KMS-11 (cell line): ENCODE results near the gene WWTR1.

Experiments used
- H2AFZ ChIP-seq: fragments of 200-600 bp; sonication (generic); 2 replicates; pipeline ENCODE4 v1.6.1; 2016; ENCODE audit warnings: antibody characterized with exemption, mixed run types, low read depth
- H3K27ac ChIP-seq: fragments of 200-600 bp; sonication (generic); 2 replicates; pipeline ENCODE4 v1.6.1; 2016; ENCODE audit warnings: mild to moderate bottlenecking, mixed run types
- H3K27me3 ChIP-seq: fragments of 200-600 bp; sonication (generic); 2 replicates; pipeline ENCODE4 v1.6.1; 2017; ENCODE audit warnings: mild to moderate bottlenecking, low read depth, mixed run types, moderate library complexity; ENCODE audit not compliant: insufficient read depth
- H3K36me3 ChIP-seq: fragments of 200-600 bp; sonication (generic); 2 replicates; pipeline ENCODE4 v1.6.1; 2017; ENCODE audit warnings: mild to moderate bottlenecking, mixed run types; ENCODE audit not compliant: insufficient read depth
- H3K4me1 ChIP-seq: fragments of 200-600 bp; sonication (generic); 2 replicates; pipeline ENCODE4 v1.6.1; 2016; ENCODE audit warnings: mild to moderate bottlenecking, low read depth, mixed run types; ENCODE audit not compliant: poor library complexity, severe bottlenecking
- H3K4me2 ChIP-seq: fragments of 200-600 bp; sonication (generic); 2 replicates; pipeline ENCODE4 v1.7.0; 2016; ENCODE audit warnings: mild to moderate bottlenecking, mixed run types
- H3K4me3 ChIP-seq: fragments of 200-600 bp; sonication (generic); IDR thresholded peaks from 2 replicates; pipeline ENCODE4 v1.6.1; 2017; ENCODE audit warnings: low read depth, low read length, mixed read lengths; ENCODE audit not compliant: insufficient read depth
- H3K79me2 ChIP-seq: fragments of 200-600 bp; sonication (generic); 2 replicates; pipeline ENCODE4 v1.6.1; 2016; ENCODE audit warnings: low read depth, mixed run types; ENCODE audit not compliant: insufficient read depth
- H3K9ac ChIP-seq: fragments of 200-600 bp; sonication (generic); 2 replicates; pipeline ENCODE4 v1.6.1; 2016; ENCODE audit warnings: mild to moderate bottlenecking, mixed run types
- H4K20me1 ChIP-seq: fragments of 200-600 bp; sonication (generic); 2 replicates; pipeline ENCODE4 v1.6.1; 2016; ENCODE audit warnings: mild to moderate bottlenecking, mixed run types; ENCODE audit not compliant: insufficient read depth
- CTCF ChIP-seq: fragments of 200-600 bp; sonication (generic); conservative IDR thresholded peaks from 2 replicates; pipeline ENCODE4 v1.6.1; 2017; ENCODE audit warnings: low read depth, mild to moderate bottlenecking, antibody characterized with exemption, low read length, moderate library complexity, mixed read lengths

Gene WWTR1

DNA sequence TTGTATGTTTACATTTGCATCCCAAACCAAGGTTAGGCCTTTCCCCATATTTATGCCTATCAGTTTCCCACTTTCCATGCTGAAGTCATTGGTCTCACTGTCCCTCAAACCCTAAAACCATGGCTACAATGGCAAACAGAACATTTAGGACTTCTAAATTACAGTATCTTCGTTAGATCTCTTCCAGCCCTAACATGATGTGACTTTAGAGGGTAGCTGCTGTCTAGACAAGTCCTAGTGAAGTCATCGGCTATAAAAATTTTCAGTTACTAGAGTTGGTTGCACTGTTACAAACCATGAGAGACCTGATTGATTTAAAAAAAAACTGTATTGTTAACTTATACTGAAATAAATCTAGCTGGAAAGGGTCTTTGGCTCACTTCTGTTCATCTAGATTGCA is 128.7 kb downstream of the WWTR1 start:
- Histone ChIP-seq H3K4me3 (no peak overlapping the region), H3K27me3 (no peaks in the 10 kb centered on the region), H3K27ac (no peak overlapping the region), H3K79me2 (no peaks in the 10 kb centered on the region), H3K36me3 (no peaks in the 10 kb centered on the region), H4K20me1 (no peaks in the 10 kb centered on the region), H3K9ac (no peak overlapping the region), H2AFZ (no peak overlapping the region), H3K4me1 (peaks cover 9% of the 10 kb centered on the region), H3K4me2 (no peak overlapping the region)
- no peak for TF ChIP-seq CTCF

- H3K27me3 ChIP-seq, result no peaks in the 10 kb centered on the region
- H3K79me2 ChIP-seq, result no peaks in the 10 kb centered on the region
- peaks cover 9% of the 10 kb centered on the region for H3K4me1 ChIP-seq
- no peak overlapping the region for H3K9ac ChIP-seq
- H3K36me3 ChIP-seq, result no peaks in the 10 kb centered on the region
- H3K27ac ChIP-seq, result no peak overlapping the region
- H2AFZ ChIP-seq, result no peak overlapping the region
- no peak overlapping the region for H3K4me3 ChIP-seq
- H3K4me2 ChIP-seq, result no peak overlapping the region
- no peaks in the 10 kb centered on the region for H4K20me1 ChIP-seq
- TF ChIP-seq CTCF, result no peak
Measured at GRCh38 chr3:149528340-149528650, 129.5 kb downstream of the WWTR1 start.

GRCh38 chr3:149527531-149528339 is 130.1 kb downstream of the WWTR1 start:
- Histone ChIP-seq H3K4me3 (no peak overlapping the region), H4K20me1 (no peaks in the 10 kb centered on the region), H3K4me1 (peaks cover 9% of the 10 kb centered on the region), H3K79me2 (no peaks in the 10 kb centered on the region), H3K4me2 (no peak overlapping the region), H3K36me3 (no peaks in the 10 kb centered on the region), H3K9ac (no peak overlapping the region), H3K27ac (no peak overlapping the region), H2AFZ (no peak overlapping the region), H3K27me3 (no peaks in the 10 kb centered on the region)
- no peak for TF ChIP-seq CTCF

GRCh38 chr3:149523512-149524299 is 134.1 kb downstream of the WWTR1 start:
- no peak overlapping the region for H3K27ac ChIP-seq
- H3K4me2 ChIP-seq, result no peak overlapping the region
- H3K36me3 ChIP-seq, result no peaks in the 10 kb centered on the region
- no peak for TF ChIP-seq CTCF
- no peak overlapping the region for H3K9ac ChIP-seq
- H4K20me1 ChIP-seq, result no peaks in the 10 kb centered on the region
- no peak overlapping the region for H3K4me3 ChIP-seq
- H2AFZ ChIP-seq, result no peak overlapping the region
- no peaks in the 10 kb centered on the region for H3K4me1 ChIP-seq
- no peaks in the 10 kb centered on the region for H3K27me3 ChIP-seq
- H3K79me2 ChIP-seq, result no peaks in the 10 kb centered on the region
